ENCODE measurements around the gene TCEAL8. TPM values are rescaled to one million over a fixed set of nuclear protein-coding genes. Genes with fewer than 3 reads are reported as not detected.

TCEAL8 gene
- total RNA-seq, result 100 to 1,000 TPM in 1 of 2 donors, 10 to 100 TPM in 1; 11.9 to 109 TPM
- 10 to 100 TPM; 16.5 to 23.9 TPM for polyA plus RNA-seq

- DNase-seq (ENCODE audit: low spot score), result peak; percentile 59
- Histone ChIP-seq H3K9me3 (ENCODE audit: control insufficient read depth in 4 of 4, low read length in 3 of 4) (no peaks in the 10 kb centered on the region), H3K27ac (ENCODE audit: low read depth in 1 of 2, low read length in 2 of 2) (peak within 1 kb of the TSS; percentile 73 to 76), H3K4me3 (ENCODE audit: low read depth in 1 of 3, low read length in 3 of 3) (peak within 1 kb of the TSS; percentile 72 to 84 (median 75)), H3K4me1 (ENCODE audit: control insufficient read depth in 4 of 4, insufficient read depth in 4 of 4, low read length in 3 of 4) (peaks cover 0 to 10% (median 5%) of the 10 kb centered on the region in 4 donors), H3K27me3 (ENCODE audit: control insufficient read depth in 4 of 4, insufficient read depth in 4 of 4, low read length in 3 of 4) (no peaks in the 10 kb centered on the region), H3K36me3 (ENCODE audit: control insufficient read depth in 4 of 4, insufficient read depth in 3 of 4, low read depth in 1 of 4, low read length in 3 of 4) (peaks cover 0 to 2% (median 0%) of the 10 kb centered on the region in 4 donors), H3K9ac (ENCODE audit: low read depth in 1 of 2, low read length in 2 of 2) (peak within 1 kb of the TSS; percentile 55 to 72)
- TF ChIP-seq TAF1 (conservative IDR thresholded peaks at IDR 0.05) (no peak), GABPA (IDR thresholded peaks at IDR 0.05 in 1 of 2, conservative IDR thresholded peaks at IDR 0.05 in 1 of 2) (no peak), HNF4A (conservative IDR thresholded peaks at IDR 0.05) (peak in 1 of 2 donors; percentile 11), YY1 (IDR thresholded peaks at IDR 0.05) (peak; percentile 32)
- WGBS, result under 1% methylated on average over 22 of the region's 22 CpGs
These were observed at the start of gene TCEAL8 for GRCh38 chrX:103254921-103255493. TSS of gene TCEAL8 (minus strand) at chrX:103255155. CDS start at chrX:103253979, 1,176 bp downstream.

- TF ChIP-seq REST (IDR thresholded peaks at IDR 0.05) (no peak), EGR1 (IDR thresholded peaks at IDR 0.05; ENCODE audit: low read depth in 2 of 2) (no peak), YY1 (IDR thresholded peaks at IDR 0.05) (no peak), HNF4A (conservative IDR thresholded peaks at IDR 0.05) (no peak), GABPA (IDR thresholded peaks at IDR 0.05 in 1 of 2, conservative IDR thresholded peaks at IDR 0.05 in 1 of 2) (no peak), RXRA (IDR thresholded peaks at IDR 0.05) (no peak), CTCF (IDR thresholded peaks at IDR 0.05; ENCODE audit: low read depth, low read length, missing input control) (no peak), JUND (IDR thresholded peaks at IDR 0.05) (no peak), TAF1 (conservative IDR thresholded peaks at IDR 0.05) (no peak), FOXA1 (IDR thresholded peaks at IDR 0.05) (no peak), ATF3 (IDR thresholded peaks at IDR 0.05) (no peak), RAD21 (IDR thresholded peaks at IDR 0.05) (no peak), MAX (IDR thresholded peaks at IDR 0.05) (no peak), NR2F2 (IDR thresholded peaks at IDR 0.05) (no peak)
These were observed 49.8 kb upstream of the TCEAL8 start for GRCh38 chrX:103304705-103305104.

More at GRCh38 chrX:103304705-103305104, 49.8 kb upstream of the TCEAL8 start:
- Histone ChIP-seq H3K4me3 (ENCODE audit: low read depth in 1 of 3, low read length in 3 of 3) (no peak overlapping the region), H3K36me3 (ENCODE audit: control insufficient read depth in 4 of 4, insufficient read depth in 3 of 4, low read depth in 1 of 4, low read length in 3 of 4) (no peaks in the 10 kb centered on the region), H3K9ac (ENCODE audit: low read depth in 1 of 2, low read length in 2 of 2) (no peak overlapping the region), H3K27me3 (ENCODE audit: control insufficient read depth in 4 of 4, insufficient read depth in 4 of 4, low read length in 3 of 4) (no peaks in the 10 kb centered on the region), H3K4me1 (ENCODE audit: control insufficient read depth in 4 of 4, insufficient read depth in 4 of 4, low read length in 3 of 4) (no peaks in the 10 kb centered on the region), H3K27ac (ENCODE audit: low read depth in 1 of 2, low read length in 2 of 2) (no peak overlapping the region), H3K9me3 (ENCODE audit: control insufficient read depth in 4 of 4, low read length in 3 of 4) (no peaks in the 10 kb centered on the region)
- no peak for DNase-seq (ENCODE audit: low spot score)

Data from liver (tissue), 9 donors.